ENCODE measurements around the gene GANC.
A peak's percentile ranks its signal among the peaks of the same experiment; 100 is the strongest.
"Not testable (repeated sequence)": the region's sequence is repeated elsewhere in the genome, so short reads cannot be mapped to it uniquely, and the experiment has no call there.

The GANC gene

GRCh38 chr15:42283671-42284070 lies 10.7 kb downstream of the GANC start:
- DNase-seq, result no peak

DNA sequence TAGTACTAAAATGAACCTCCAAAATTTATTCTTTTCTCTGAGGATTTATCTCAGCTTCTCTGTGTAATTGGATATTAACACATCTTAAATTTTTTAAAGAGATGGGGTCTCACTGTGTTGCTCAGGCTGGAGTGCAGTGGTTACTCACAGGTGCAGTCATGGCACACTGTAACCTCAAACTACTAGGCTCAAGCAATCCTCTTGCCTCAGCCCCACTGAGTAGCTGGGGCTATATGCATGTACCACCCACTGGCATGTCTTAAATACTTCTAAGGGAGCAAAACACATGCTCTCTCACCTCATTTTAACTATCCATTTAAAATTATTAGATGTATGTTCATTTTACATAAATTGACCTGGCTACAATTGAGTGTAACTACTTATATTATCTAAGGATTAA lies 11.6 kb downstream of the GANC start:
- DNase-seq, result no peak

DNA sequence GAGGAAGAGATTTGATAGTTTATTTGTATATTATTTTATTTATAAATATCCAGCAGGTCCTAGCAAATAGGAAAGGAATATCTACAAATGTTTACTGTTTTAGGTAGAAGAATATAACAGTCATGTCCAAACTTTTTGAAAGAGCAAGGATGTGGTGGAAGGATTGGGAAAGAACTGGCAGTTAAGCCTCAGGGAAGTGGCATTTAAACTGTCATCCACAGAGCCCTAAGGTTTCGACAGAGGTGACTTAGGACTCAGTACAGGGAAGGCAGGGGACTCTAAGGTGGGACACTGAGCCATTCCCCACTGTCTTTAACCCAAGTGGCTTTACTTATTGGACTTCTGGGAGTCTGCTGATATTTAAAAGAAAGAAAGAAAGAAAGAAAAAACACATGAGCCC lies 12.0 kb downstream of the GANC start:
- DNase-seq, result peak; percentile 3

DNA sequence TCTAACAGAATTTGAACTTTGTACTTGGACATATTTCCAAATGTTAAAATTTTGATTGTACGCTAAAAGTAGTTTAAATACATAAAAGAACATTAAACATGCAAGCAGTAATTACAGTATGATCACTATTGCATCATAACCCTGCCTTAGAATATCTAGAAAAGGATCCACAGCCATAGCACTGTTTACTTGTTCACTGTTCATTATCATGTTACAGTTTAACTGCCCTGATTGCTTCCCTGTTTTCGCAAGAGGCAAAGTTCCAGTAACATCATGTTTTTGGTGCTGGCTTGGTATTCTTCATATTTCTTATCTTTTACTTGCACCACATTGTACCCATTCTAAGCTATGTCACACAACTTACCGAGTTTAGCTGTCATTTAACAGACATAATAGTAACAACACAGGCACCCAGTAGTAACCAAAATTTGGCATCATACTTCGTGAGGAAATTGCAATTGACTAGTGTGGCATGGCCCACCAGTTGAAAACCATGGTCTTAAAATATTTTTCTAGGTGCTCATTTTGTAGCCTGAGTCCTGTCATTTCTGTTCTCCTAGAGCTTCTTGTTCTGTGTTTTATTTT lies 13.5 kb downstream of the GANC start:
- no peak for DNase-seq

DNA sequence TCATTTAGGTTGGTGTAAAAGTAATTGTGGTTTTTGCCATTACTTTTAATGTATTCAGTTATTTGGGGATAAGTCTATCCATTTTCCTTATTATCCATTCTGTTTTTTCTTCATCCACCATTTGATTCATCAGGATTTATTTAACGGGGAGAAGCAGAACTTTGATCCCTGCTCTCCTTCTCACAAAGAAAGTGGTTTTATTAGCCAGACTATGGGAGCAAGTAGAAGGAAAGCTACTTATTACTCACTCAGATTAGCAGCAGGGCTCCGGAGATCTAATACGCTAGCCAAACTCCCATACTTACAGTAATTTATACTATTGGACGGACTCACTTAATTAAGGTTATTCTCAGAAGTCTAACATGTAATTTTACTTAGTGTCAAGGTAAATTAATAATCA lies 14.9 kb downstream of the GANC start:
- DNase-seq, result no peak

- DNase-seq, result no peak
These were observed 16.2 kb downstream of the GANC start for GRCh38 chr15:42289166-42289565.

GRCh38 chr15:42301004-42301403 lies 28.0 kb downstream of the GANC start:
- not testable (repeated sequence) for DNase-seq

DNA sequence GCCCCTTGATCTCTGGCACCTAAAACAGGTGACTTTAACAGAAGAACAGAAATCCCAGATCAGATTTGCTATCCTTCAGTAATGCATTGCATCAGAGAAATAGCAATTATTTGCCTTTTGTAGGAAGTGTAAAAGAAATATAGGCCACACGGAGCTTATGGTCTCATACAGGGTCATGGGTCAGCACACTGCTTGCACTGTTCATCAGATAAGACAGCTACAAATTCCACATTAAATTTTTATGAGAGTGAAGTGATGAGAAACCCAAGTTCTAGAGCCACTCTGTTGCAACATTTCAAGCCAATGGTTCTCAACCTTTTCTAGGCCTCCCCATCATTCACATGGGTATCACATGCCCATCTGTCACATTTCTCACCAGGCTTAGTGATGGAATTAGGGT lies 33.7 kb downstream of the GANC start:
- DNase-seq, result no peak

GRCh38 chr15:42313463-42313862 lies 40.5 kb downstream of the GANC start:
- no peak for DNase-seq

DNA sequence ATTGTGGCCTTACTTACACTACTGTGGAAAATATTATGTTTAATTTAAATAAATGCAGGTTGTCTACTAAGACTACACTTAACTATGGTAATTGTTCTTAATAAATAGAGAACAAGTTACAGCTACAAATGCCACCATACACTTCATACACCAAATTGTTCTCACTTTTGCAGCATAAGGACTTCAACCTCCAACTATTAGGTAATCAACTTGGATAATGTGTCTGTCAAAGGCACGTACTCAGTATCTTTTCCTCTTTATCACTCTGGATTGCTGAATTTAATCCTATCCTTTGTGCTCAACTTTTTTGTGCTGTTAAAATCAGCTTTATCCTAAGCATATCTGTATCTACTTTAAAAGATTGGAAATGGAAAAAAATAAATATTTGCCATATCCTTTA lies 41.8 kb downstream of the GANC start:
- DNase-seq, result no peak

DNA sequence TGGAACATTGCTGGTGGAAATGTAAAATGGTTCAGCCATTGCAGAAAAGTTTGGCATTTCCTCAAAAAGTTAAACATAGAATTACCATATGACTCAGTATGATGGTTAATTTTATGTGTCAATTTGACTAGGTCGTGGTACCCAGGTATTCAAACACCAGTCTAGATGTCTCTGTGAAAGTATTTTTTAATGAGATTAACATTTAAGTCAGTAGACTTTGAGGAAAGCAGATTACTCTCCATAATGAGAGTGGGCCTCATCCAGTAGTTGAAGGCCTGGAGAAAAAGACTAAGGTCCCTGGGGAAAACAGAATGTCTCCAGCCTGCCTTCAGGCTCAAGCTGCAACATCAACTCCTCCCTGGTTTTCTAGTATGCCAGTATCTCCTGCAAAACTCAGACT lies 42.5 kb downstream of the GANC start:
- no peak for DNase-seq

DNA sequence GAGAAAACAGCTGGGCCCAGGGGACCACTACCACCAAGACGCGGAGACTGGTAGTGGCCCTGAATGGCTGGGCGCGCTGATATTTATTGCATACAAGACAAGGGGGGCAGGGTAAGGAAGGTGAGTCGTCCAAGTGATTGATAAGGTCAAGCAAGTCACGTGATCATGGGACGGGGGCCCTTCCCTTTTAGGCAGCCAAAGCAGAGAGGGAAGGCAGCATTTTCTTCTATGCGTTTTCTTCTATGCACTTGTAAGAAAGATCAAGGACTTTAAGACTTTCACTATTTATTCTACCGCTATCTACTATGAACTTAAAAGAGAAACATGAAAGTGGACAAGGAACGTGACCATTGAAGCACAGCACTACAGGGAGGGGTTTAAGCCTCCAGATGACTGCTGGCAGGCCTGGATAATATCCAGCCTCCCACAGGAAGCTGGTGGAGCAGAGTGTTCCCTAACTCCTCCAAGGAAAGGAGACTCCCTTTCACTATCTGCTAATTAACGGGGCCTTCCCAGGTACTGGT lies 43.3 kb downstream of the GANC start:
- not testable (repeated sequence) for DNase-seq

DNA sequence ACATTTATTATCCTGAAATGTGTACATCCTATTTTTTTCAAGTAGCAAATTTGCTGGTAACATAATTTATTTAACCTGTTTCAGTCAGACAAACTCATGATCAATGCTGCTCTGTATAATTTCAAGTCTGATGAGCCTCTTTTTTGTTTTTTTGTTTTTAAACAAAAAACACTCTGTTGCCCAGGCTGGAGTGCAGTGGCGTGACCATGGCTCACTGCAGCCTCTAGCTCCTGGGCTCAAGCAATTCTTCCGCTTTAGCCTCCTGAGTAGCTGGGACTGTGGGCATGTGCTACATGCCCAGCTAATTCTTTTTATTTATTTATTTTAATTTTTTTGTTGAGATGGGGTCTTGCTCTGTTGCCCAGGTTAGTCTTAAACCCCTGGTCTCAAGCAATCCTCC lies 46.2 kb downstream of the GANC start:
- DNase-seq, result no peak

DNA sequence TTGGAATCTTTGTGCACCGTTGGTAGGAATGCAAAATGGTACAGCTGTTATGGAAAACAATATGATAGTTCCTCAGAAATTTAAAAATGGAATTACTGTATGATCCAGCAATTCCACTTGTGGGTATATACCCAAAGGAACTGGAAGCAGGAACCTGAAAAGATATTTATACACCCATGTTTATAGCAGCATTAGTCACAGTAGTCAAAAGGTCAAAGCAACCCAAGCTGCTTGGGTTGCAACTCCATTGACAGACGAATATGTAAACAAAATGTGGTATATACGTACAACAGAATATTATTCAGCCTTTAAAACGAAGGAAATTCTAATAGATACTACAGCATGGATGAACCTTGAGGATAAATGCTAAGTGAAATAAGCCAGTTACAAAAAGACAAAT lies 51.3 kb downstream of the GANC start:
- DNase-seq, result peak; percentile 10

- DNase-seq, result no peak
These were observed 56.2 kb downstream of the GANC start for GRCh38 chr15:42329161-42329560.

- no peak for DNase-seq
These were observed 57.0 kb downstream of the GANC start for GRCh38 chr15:42329992-42330391.

DNA sequence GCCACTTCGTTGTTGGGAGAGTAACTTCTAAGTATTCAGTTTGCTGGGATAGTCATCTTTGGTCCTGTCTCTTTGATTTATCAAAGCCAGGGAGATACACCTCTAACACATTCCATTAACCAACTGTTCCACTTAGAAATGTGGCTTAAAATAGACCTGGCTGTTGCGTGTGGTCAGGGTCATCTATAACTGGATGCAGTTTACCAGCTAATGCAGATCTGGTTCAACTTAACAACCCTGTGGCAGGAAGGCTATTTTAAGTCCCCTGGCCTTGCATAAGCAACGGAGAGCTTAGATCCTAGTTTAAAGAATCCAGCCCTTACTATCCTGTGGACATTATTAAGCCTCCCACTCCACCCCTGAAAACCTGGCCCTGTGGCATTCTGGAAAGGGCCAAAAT lies 58.2 kb downstream of the GANC start:
- DNase-seq, result no peak

DNA sequence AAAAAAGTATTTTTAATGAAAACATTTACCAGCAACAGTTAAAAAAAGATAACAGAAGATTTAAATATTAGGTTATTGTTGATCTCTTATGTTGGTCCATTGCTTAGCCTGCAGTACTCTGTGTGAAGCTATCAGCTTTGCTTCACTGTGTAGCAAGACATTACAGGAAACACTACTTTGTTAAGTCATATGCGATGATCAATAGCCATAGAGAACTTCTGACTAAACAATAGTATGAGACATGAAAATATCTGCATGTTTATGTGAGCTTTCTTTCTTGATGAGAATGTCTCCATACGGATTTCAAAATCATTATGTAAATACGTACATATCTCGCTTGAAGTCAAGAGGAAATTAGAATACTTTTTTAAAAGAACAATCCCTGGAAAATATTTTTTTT lies 59.3 kb downstream of the GANC start:
- DNase-seq, result peak; percentile 36

GRCh38 chr15:42335074-42335473 lies 62.1 kb downstream of the GANC start:
- no peak for DNase-seq

GRCh38 chr15:42336650-42337049 lies 63.6 kb downstream of the GANC start:
- not testable (repeated sequence) for DNase-seq

- not testable (repeated sequence) for DNase-seq
These were observed 64.1 kb downstream of the GANC start for GRCh38 chr15:42337104-42337503.

DNA sequence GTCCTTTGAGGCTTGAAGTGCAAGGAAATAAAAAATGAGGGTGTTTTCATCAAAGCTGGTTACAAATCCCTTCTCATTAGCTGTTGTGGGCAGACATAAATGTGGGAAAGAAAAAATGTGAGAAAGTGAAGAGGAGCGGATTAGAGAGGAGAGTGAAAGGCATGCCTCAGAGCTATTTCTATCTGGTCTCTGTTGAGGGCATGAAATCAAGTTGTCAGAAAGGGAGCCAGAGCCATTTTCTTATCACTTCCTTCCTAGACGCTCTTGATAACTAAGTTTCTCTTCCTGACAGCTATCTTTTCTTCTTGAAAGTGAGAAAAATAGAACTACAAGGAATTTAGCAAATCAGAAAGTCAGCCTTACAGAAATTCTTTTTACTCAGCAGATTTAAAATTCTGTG lies 65.5 kb downstream of the GANC start:
- DNase-seq, result no peak

DNA sequence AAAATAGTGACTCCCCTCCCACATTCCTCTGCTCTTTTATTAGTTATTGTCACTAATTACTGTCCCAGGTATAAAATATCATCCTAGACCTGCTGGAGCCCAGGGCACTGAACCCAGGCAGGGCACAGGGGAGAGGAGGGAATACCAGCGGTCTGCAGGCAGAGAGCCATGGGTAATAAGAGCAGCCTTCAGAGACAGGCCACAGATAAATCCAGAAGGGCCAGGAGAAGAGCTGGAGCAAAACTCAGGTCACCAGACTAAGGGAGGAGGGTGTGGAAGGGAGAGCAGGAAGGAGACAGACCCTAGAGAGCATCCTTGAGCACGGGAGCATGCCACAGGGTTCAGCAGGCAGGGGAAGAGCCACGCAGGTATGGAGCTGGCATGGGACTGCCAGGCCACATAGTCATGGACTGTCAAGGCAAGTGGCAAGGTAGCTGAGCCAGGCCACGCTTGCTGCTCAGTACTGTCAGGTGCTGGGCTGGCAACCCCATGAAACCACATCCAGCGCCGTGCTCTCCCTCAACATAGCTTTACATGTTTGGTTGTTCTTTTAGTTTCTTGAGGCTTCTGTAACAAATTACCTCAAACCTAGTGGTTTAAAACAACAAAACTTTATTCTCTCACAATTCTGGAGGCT lies 70.7 kb downstream of the GANC start:
- DNase-seq, result no peak

DNA sequence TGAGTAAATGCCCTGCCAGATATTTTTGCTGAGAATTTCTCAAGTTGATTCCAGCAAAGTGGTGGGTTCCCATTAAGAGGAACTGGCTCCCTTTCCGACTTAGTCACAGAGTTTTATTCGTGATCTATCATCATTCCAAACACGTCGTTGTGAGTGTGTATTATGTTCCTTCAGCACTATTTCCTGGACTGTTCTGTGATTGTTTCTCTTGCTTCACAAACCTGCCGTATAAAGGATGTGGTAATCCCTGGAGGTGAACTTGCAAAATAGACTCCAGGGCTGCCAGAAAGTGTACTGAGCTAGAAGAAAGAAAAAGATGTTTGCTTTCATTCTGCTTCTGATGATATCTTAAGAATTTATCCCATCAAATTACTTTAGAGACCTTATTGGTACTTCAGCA lies 71.8 kb downstream of the GANC start:
- DNase-seq, result peak; percentile 60

- no peak for DNase-seq
These were observed 72.5 kb downstream of the GANC start for GRCh38 chr15:42345504-42345903.
